Astrocyte (in vitro differentiated cells and primary cell): Measurements from ENCODE around the gene STT3B. TPM values are rescaled to one million over a fixed set of nuclear protein-coding genes. Genes with fewer than 3 reads are reported as not detected.

Source experiments
- DNase-seq: peaks from one replicate; pipeline ENCODE4 v3.0.0-alpha.2; 2010; ENCODE audit warnings: low read depth
- FAIRE-seq: peaks from 2 replicates; lab custom pipeline; 2011; peaks lifted over from hg19 to GRCh38; lab: Jason Lieb, UNC
- H2AFZ ChIP-seq: 2 replicates; pipeline ENCODE4 v1.6.0; 2012; ENCODE audit warnings: low read depth, low read length, inconsistent platforms
- H3K27ac ChIP-seq: 2 replicates; pipeline ENCODE4 v1.5.1; 2011; ENCODE audit warnings: low read depth, low read length, inconsistent platforms
- H3K27me3 ChIP-seq: 2 replicates; pipeline ENCODE4 v1.6.0; 2011; ENCODE audit warnings: low read length, inconsistent platforms; ENCODE audit not compliant: insufficient read depth
- H3K36me3 ChIP-seq: 2 replicates; pipeline ENCODE4 v1.5.1; 2011; ENCODE audit warnings: low read length, inconsistent platforms; ENCODE audit not compliant: insufficient read depth
- H3K4me1 ChIP-seq: 2 replicates; pipeline ENCODE4 v1.5.1; 2011; ENCODE audit warnings: low read length, inconsistent platforms; ENCODE audit not compliant: insufficient read depth
- H3K4me2 ChIP-seq: 2 replicates; pipeline ENCODE4 v1.6.0; 2012; ENCODE audit warnings: low read length, inconsistent platforms
- H3K4me3 ChIP-seq: 2 replicates; pipeline ENCODE4 v1.5.1; 2011; ENCODE audit warnings: low read depth, mild to moderate bottlenecking, low read length, inconsistent platforms; ENCODE audit not compliant: insufficient read depth
- H3K79me2 ChIP-seq: 2 replicates; pipeline ENCODE4 v1.6.0; 2012; ENCODE audit warnings: mild to moderate bottlenecking, low read length, inconsistent platforms; ENCODE audit not compliant: insufficient read depth
- H3K9ac ChIP-seq: 2 replicates; pipeline ENCODE4 v1.6.0; 2012; ENCODE audit warnings: mild to moderate bottlenecking, low read length, inconsistent platforms
- H3K9me3 ChIP-seq: 2 replicates; pipeline ENCODE4 v1.5.1; 2012; ENCODE audit warnings: low read depth, mild to moderate bottlenecking, low read length, inconsistent platforms; ENCODE audit not compliant: insufficient read depth
- H4K20me1 ChIP-seq: 2 replicates; pipeline ENCODE4 v1.6.0; 2012; ENCODE audit warnings: low read length, inconsistent platforms; ENCODE audit not compliant: insufficient read depth
- H3K27ac Mint-ChIP-seq: one replicate; pipeline ENCODE4 v1.8.0; 2021; ENCODE audit warnings: mild to moderate bottlenecking, mixed read lengths; ENCODE audit not compliant: unreplicated experiment
- H3K27me3 Mint-ChIP-seq: one replicate; pipeline ENCODE4 v1.8.0; 2021; ENCODE audit warnings: low read depth, mixed read lengths; ENCODE audit not compliant: unreplicated experiment
- H3K36me3 Mint-ChIP-seq: one replicate; pipeline ENCODE4 v1.8.0; 2021; ENCODE audit warnings: low read depth, mixed read lengths; ENCODE audit not compliant: unreplicated experiment
- H3K4me1 Mint-ChIP-seq: one replicate; pipeline ENCODE4 v1.8.0; 2021; ENCODE audit warnings: low read depth, mixed read lengths; ENCODE audit not compliant: unreplicated experiment
- H3K4me3 Mint-ChIP-seq: one replicate; pipeline ENCODE4 v1.8.0; 2021; ENCODE audit warnings: mild to moderate bottlenecking, moderate library complexity, mixed read lengths; ENCODE audit not compliant: unreplicated experiment
- H3K9me3 Mint-ChIP-seq: one replicate; pipeline ENCODE4 v1.8.0; 2021; ENCODE audit warnings: mild to moderate bottlenecking, mixed read lengths; ENCODE audit not compliant: unreplicated experiment
- EZH2 ChIP-seq: IDR thresholded peaks from 2 replicates; pipeline ENCODE4 v1.6.1; 2012; ENCODE audit warnings: mild to moderate bottlenecking, low read length, inconsistent platforms; ENCODE audit not compliant: insufficient read depth
- total RNA-seq: library from RNA; stranded (reverse); gene quantifications from 2 replicates; pipeline ENCODE4 v1.2.1, GENCODE V29; 2021
- TF ChIP-seq, protein P1 (sequence below): IDR thresholded peaks from 2 replicates; pipeline ENCODE4 v1.5.1; 2011; ENCODE audit warnings: low read depth, mild to moderate bottlenecking, inconsistent platforms, low read length, moderate library complexity; ENCODE audit not compliant: insufficient read depth

Gene STT3B
- total RNA-seq, 1 donor from 2014 or later = 156 TPM

DNA sequence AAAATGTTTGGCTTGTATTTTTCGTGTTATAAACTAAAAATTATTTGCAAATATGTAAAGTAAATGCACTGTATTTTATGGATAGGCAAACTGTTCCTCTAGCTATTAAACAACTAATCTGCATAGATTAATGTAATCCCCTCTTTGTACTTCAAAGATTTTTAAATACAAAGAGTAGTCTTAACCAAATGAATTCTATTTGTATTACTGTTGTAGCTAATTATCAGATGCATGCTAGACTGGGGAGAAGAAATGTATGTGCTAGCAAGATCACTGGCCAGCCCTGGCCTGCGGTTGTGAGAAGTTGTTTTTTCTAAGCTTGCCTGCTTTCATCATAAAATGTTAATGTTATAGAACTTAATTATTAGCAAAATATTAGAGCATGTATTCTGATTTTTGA lies 92.6 kb downstream of the STT3B start:
- Histone ChIP-seq H3K27ac (no peak overlapping the region), H3K9ac (no peak overlapping the region), H3K4me2 (no peak overlapping the region), H2AFZ (no peak overlapping the region), H3K4me1 (no peaks in the 10 kb centered on the region), H3K79me2 (no peaks in the 10 kb centered on the region), H3K4me3 (no peak overlapping the region), H4K20me1 (no peaks in the 10 kb centered on the region), H3K36me3 (peaks cover 42% of the 10 kb centered on the region), H3K9me3 (no peaks in the 10 kb centered on the region), H3K27me3 (no peaks in the 10 kb centered on the region)
- Mint-ChIP-seq H3K27me3 (no peaks in the 10 kb centered on the region), H3K27ac (no peak overlapping the region), H3K9me3 (no peaks in the 10 kb centered on the region), H3K4me1 (peaks cover 4% of the 10 kb centered on the region), H3K4me3 (no peak overlapping the region), H3K36me3 (peaks cover 19% of the 10 kb centered on the region)
- DNase-seq (no peak), FAIRE-seq (no peak)
- TF ChIP-seq EZH2 = no peak
- TF ChIP-seq, protein P1, sequence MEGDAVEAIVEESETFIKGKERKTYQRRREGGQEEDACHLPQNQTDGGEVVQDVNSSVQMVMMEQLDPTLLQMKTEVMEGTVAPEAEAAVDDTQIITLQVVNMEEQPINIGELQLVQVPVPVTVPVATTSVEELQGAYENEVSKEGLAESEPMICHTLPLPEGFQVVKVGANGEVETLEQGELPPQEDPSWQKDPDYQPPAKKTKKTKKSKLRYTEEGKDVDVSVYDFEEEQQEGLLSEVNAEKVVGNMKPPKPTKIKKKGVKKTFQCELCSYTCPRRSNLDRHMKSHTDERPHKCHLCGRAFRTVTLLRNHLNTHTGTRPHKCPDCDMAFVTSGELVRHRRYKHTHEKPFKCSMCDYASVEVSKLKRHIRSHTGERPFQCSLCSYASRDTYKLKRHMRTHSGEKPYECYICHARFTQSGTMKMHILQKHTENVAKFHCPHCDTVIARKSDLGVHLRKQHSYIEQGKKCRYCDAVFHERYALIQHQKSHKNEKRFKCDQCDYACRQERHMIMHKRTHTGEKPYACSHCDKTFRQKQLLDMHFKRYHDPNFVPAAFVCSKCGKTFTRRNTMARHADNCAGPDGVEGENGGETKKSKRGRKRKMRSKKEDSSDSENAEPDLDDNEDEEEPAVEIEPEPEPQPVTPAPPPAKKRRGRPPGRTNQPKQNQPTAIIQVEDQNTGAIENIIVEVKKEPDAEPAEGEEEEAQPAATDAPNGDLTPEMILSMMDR = no peak

DNA sequence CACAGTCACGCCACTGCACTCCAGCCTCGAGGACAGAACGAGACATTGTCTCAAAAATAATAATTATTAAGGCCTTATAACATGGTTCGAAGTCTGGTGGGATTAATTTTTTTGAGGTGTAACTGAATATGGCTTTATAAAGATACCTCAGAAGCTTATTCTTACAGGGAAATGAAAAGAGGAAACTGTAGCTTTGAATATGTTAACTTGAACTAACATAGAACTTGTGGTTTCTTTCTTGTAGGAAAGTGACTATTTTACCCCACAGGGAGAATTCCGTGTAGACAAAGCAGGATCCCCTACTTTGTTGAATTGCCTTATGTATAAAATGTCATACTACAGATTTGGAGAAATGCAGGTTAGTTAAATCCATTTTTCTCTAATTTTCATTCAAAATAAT lies 96.3 kb downstream of the STT3B start:
- Histone ChIP-seq H3K4me3 (no peak overlapping the region), H3K9ac (no peak overlapping the region), H3K79me2 (no peaks in the 10 kb centered on the region), H3K4me1 (no peaks in the 10 kb centered on the region), H3K4me2 (no peak overlapping the region), H3K9me3 (no peaks in the 10 kb centered on the region), H2AFZ (no peak overlapping the region), H4K20me1 (no peaks in the 10 kb centered on the region), H3K27ac (no peak overlapping the region), H3K36me3 (peaks cover 33% of the 10 kb centered on the region), H3K27me3 (no peaks in the 10 kb centered on the region)
- DNase-seq = no peak
- peaks cover under 1% of the 10 kb centered on the region for H3K4me1 Mint-ChIP-seq
- H3K36me3 Mint-ChIP-seq = peaks cover 26% of the 10 kb centered on the region
- TF ChIP-seq, protein P1 = no peak
- TF ChIP-seq EZH2 = no peak
- no peaks in the 10 kb centered on the region for H3K9me3 Mint-ChIP-seq
- no peaks in the 10 kb centered on the region for H3K27me3 Mint-ChIP-seq
- no peak overlapping the region for H3K27ac Mint-ChIP-seq
- no peak overlapping the region for H3K4me3 Mint-ChIP-seq
- no peak for FAIRE-seq

DNA sequence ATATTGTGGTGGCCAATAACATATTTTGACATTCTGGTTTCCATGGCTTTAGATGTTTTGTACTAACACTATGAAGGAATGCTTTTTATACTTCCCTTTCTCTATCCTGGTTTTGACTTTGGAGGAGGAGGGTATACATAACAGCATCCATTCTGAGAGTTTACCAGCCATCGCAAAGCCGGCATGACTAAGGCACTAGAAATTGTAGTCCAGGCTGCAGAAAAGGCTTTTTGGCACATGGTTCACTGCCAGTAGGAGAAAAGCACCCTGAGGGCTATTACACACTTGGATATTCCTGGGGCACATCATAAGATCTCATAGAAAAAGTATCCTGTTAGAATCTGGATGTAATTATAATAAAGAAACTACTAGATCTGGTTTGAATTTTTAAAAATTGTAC lies 101.8 kb downstream of the STT3B start:
- no peak overlapping the region for H3K27ac Mint-ChIP-seq
- peaks cover 11% of the 10 kb centered on the region for H3K36me3 Mint-ChIP-seq
- peak; percentile 44 for DNase-seq
- Histone ChIP-seq H3K4me3 (no peak overlapping the region), H3K27ac (no peak overlapping the region), H3K79me2 (no peaks in the 10 kb centered on the region), H3K27me3 (no peaks in the 10 kb centered on the region), H4K20me1 (no peaks in the 10 kb centered on the region), H3K4me2 (no peak overlapping the region), H3K9me3 (no peaks in the 10 kb centered on the region), H2AFZ (no peak overlapping the region), H3K4me1 (no peaks in the 10 kb centered on the region), H3K9ac (no peak overlapping the region), H3K36me3 (peaks cover 20% of the 10 kb centered on the region)
- peaks cover 17% of the 10 kb centered on the region for H3K4me1 Mint-ChIP-seq
- no peaks in the 10 kb centered on the region for H3K9me3 Mint-ChIP-seq
- H3K27me3 Mint-ChIP-seq = no peaks in the 10 kb centered on the region
- FAIRE-seq = peak; percentile 54
- H3K4me3 Mint-ChIP-seq = no peak overlapping the region
- TF ChIP-seq, protein P1 = no peak
- no peak for TF ChIP-seq EZH2
